Measurements from ENCODE around the gene SHROOM2. TPM values are rescaled to one million over a fixed set of nuclear protein-coding genes. Genes with fewer than 3 reads are reported as not detected.

The SHROOM2 gene
- total RNA-seq, 4 donors from 2014 or later = 0.05 to 0.36 (median 0.26) TPM

- DNase-seq (no peak), ATAC-seq (no peak)
- TF ChIP-seq CTCF (IDR thresholded peaks at IDR 0.05 in 4 of 5, conservative IDR thresholded peaks at IDR 0.05 in 1 of 5) (no peak), POLR2A (IDR thresholded peaks at IDR 0.05) (no peak)
- in situ Hi-C loops (cut with MboI; ENCODE audit: low sequenced_read_pairs in 4 of 4) (no loop called here), intact Hi-C loops (cut with DNase I; ENCODE audit: low total_unique reads) (no loop called here)
- no peak overlapping the region for H3K4me3 ChIP-seq
- H3K9me3 ChIP-seq = no peaks in the 10 kb centered on the region
- no peaks in the 10 kb centered on the region for H3K4me1 ChIP-seq
- H3K27me3 ChIP-seq = peaks cover 0 to 3% (median 0%) of the 10 kb centered on the region in 3 donors
- H3K27ac ChIP-seq = no peak overlapping the region
- H3K36me3 ChIP-seq = no peaks in the 10 kb centered on the region
Observed at GRCh38 chrX:9846631-9847030, 60.4 kb downstream of the SHROOM2 start.

- Histone ChIP-seq H3K36me3 (no peaks in the 10 kb centered on the region), H3K4me3 (no peak overlapping the region), H3K27ac (no peak overlapping the region), H3K9me3 (no peaks in the 10 kb centered on the region), H3K4me1 (no peaks in the 10 kb centered on the region), H3K27me3 (peaks cover 0 to 3% (median 0%) of the 10 kb centered on the region in 3 donors)
- TF ChIP-seq POLR2A (IDR thresholded peaks at IDR 0.05) (no peak), CTCF (IDR thresholded peaks at IDR 0.05 in 4 of 5, conservative IDR thresholded peaks at IDR 0.05 in 1 of 5) (no peak)
- in situ Hi-C loops (cut with MboI; ENCODE audit: low sequenced_read_pairs in 4 of 4) = no loop called here
- ATAC-seq (no peak), DNase-seq (no peak)
- intact Hi-C loops (cut with DNase I; ENCODE audit: low total_unique reads) = no loop called here
Observed at GRCh38 chrX:9847071-9847470, 60.8 kb downstream of the SHROOM2 start.

- no peak for ATAC-seq
- Histone ChIP-seq H3K36me3 (no peaks in the 10 kb centered on the region), H3K4me1 (no peaks in the 10 kb centered on the region), H3K4me3 (no peak overlapping the region), H3K27ac (no peak overlapping the region), H3K9me3 (no peaks in the 10 kb centered on the region), H3K27me3 (peaks cover 0 to 3% (median 0%) of the 10 kb centered on the region in 3 donors)
- in situ Hi-C loops (cut with MboI; ENCODE audit: low sequenced_read_pairs in 4 of 4) = no loop called here
- DNase-seq = no peak
- intact Hi-C loops (cut with DNase I; ENCODE audit: low total_unique reads) = no loop called here
- TF ChIP-seq CTCF (IDR thresholded peaks at IDR 0.05 in 4 of 5, conservative IDR thresholded peaks at IDR 0.05 in 1 of 5) (no peak), POLR2A (IDR thresholded peaks at IDR 0.05) (no peak)
Observed at GRCh38 chrX:9848718-9849479, 62.7 kb downstream of the SHROOM2 start.

DNA sequence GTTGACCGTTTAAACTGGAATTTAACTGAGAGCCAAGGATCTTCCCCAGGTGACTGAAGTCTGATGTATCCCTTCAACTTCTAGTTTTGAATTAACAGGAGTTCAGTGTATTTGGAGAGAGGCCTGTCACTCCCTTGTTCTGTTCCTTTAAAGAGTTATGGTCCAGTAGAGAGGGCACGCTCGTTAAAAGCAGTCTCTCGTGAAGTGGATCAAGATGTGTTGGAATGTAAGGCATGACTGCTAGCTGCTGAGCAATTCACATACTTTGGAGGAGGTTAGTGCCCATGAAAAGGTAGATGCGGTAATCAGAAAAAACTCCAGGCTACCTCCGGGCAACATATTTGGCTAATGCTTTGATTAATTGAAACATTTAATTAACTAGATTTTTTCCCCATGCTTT lies 65.7 kb downstream of the SHROOM2 start:
- H3K4me3 ChIP-seq = no peak overlapping the region
- DNase-seq (no peak), ATAC-seq (no peak)
- in situ Hi-C loops (cut with MboI; ENCODE audit: low sequenced_read_pairs in 4 of 4) (no loop called here), intact Hi-C loops (cut with DNase I; ENCODE audit: low total_unique reads) (no loop called here)
- no peaks in the 10 kb centered on the region for H3K27me3 ChIP-seq
- H3K4me1 ChIP-seq = no peaks in the 10 kb centered on the region
- H3K36me3 ChIP-seq = no peaks in the 10 kb centered on the region
- no peak overlapping the region for H3K27ac ChIP-seq
- no peak for TF ChIP-seq POLR2A (IDR thresholded peaks at IDR 0.05)
- no peak for TF ChIP-seq CTCF (IDR thresholded peaks at IDR 0.05 in 4 of 5, conservative IDR thresholded peaks at IDR 0.05 in 1 of 5)
- H3K9me3 ChIP-seq = no peaks in the 10 kb centered on the region
